GM18858 (cell line): Measurements from ENCODE around the gene STAB1.

Source experiments
- ATAC-seq: cut with Tn5 transposase; IDR thresholded peaks from one replicate; pipeline ENCODE4 v1.9.1; 2021; ENCODE audit not compliant: unreplicated experiment

Gene STAB1

GRCh38 chr3:52483577-52484381 lies 11.4 kb upstream of the STAB1 start:
- ATAC-seq = no peak

- ATAC-seq = no peak
These were observed 10.3 kb upstream of the STAB1 start for GRCh38 chr3:52484680-52485461.

- ATAC-seq = no peak
These were observed 7.9 kb upstream of the STAB1 start for GRCh38 chr3:52487050-52487787.

GRCh38 chr3:52487788-52488691 lies 7.1 kb upstream of the STAB1 start:
- ATAC-seq = no peak

- ATAC-seq = no peak
These were observed 6.4 kb upstream of the STAB1 start for GRCh38 chr3:52488746-52489145.

GRCh38 chr3:52489453-52489852 lies 5.7 kb upstream of the STAB1 start:
- no peak for ATAC-seq

- no peak for ATAC-seq
These were observed 4.9 kb upstream of the STAB1 start for GRCh38 chr3:52490035-52490938.

GRCh38 chr3:52490939-52491526 lies 4.1 kb upstream of the STAB1 start:
- no peak for ATAC-seq

- ATAC-seq = no peak
These were observed 3.1 kb upstream of the STAB1 start for GRCh38 chr3:52492059-52492458.

GRCh38 chr3:52493232-52494017 lies 1.7 kb upstream of the STAB1 start:
- ATAC-seq = no peak

GRCh38 chr3:52494445-52494844 lies 693 bp upstream of the STAB1 start:
- ATAC-seq = no peak

- ATAC-seq = no peak
These were observed 852 bp downstream of the STAB1 start for GRCh38 chr3:52495777-52496602.

- no peak for ATAC-seq
These were observed 3.3 kb downstream of the STAB1 start for GRCh38 chr3:52498137-52499054.

- ATAC-seq = no peak
These were observed 5.9 kb downstream of the STAB1 start for GRCh38 chr3:52501046-52501445.

GRCh38 chr3:52502001-52502400 lies 6.9 kb downstream of the STAB1 start:
- ATAC-seq = no peak

GRCh38 chr3:52502808-52503350 lies 7.7 kb downstream of the STAB1 start:
- ATAC-seq = no peak
